SK-N-SH treated with all-trans-retinoic acid at 6 μM for 48 hours (cell line): Measurements from ENCODE around the gene SMDT1.

Experiments
- ESRRG ChIP-seq: fragments of 250-450 bp; sonication (Bioruptor Pico); IDR thresholded peaks from 2 replicates; pipeline ENCODE4 v1.6.1; 2021; ENCODE audit warnings: mild to moderate bottlenecking
- OSR1 ChIP-seq: fragments of 250-450 bp; sonication (Bioruptor Pico); IDR thresholded peaks from 2 replicates; pipeline ENCODE4 v1.8.0; 2022; ENCODE audit warnings: moderate library complexity, mild to moderate bottlenecking, inconsistent platforms
- PPARA ChIP-seq: fragments of 250-450 bp; sonication (Bioruptor Pico); IDR thresholded peaks from 2 replicates; pipeline ENCODE4 v1.5.0; 2020; ENCODE audit warnings: mild to moderate bottlenecking, borderline replicate concordance
- RARB ChIP-seq: fragments of 250-450 bp; sonication (Bioruptor Pico); IDR thresholded peaks from 2 replicates; pipeline ENCODE4 v1.8.0; 2021; ENCODE audit warnings: mild to moderate bottlenecking, moderate library complexity
- TOX ChIP-seq: fragments of 250-450 bp; sonication (Bioruptor Pico); IDR thresholded peaks from 2 replicates; pipeline ENCODE4 v1.8.0; 2021; ENCODE audit warnings: mild to moderate bottlenecking, moderate library complexity, borderline replicate concordance
- ZFP3 ChIP-seq: fragments of 250-450 bp; sonication (Bioruptor Pico); IDR thresholded peaks from 2 replicates; pipeline ENCODE4 v1.5.0; 2020; ENCODE audit warnings: mild to moderate bottlenecking, moderate library complexity
- ZFP30 ChIP-seq: fragments of 450-650 bp; formaldehyde crosslinking; IDR thresholded peaks from 2 replicates; pipeline ENCODE4 v1.5.0; 2022; ENCODE audit warnings: mild to moderate bottlenecking, moderate library complexity
- TF ChIP-seq, protein P1 (sequence below): fragments of 250-450 bp; sonication (Bioruptor Pico); IDR thresholded peaks from 2 replicates; pipeline ENCODE4 v1.8.0; 2020; ENCODE audit warnings: mild to moderate bottlenecking, moderate library complexity, borderline replicate concordance

- TF ChIP-seq, protein P1, sequence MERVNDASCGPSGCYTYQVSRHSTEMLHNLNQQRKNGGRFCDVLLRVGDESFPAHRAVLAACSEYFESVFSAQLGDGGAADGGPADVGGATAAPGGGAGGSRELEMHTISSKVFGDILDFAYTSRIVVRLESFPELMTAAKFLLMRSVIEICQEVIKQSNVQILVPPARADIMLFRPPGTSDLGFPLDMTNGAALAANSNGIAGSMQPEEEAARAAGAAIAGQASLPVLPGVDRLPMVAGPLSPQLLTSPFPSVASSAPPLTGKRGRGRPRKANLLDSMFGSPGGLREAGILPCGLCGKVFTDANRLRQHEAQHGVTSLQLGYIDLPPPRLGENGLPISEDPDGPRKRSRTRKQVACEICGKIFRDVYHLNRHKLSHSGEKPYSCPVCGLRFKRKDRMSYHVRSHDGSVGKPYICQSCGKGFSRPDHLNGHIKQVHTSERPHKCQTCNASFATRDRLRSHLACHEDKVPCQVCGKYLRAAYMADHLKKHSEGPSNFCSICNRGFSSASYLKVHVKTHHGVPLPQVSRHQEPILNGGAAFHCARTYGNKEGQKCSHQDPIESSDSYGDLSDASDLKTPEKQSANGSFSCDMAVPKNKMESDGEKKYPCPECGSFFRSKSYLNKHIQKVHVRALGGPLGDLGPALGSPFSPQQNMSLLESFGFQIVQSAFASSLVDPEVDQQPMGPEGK = no peak
- TF ChIP-seq PPARA (CRISPR knock-in tag) = no peak
- TF ChIP-seq TOX (CRISPR knock-in tag) = no peak
- no peak for TF ChIP-seq ESRRG (CRISPR knock-in tag)
- TF ChIP-seq ZFP30 (CRISPR knock-in tag) = no peak
- TF ChIP-seq ZFP3 (CRISPR knock-in tag) = no peak
- no peak for TF ChIP-seq RARB (CRISPR knock-in tag)
- TF ChIP-seq OSR1 (CRISPR knock-in tag) = no peak
These were observed 11.9 kb downstream of the SMDT1 start for GRCh38 chr22:42091455-42091782.
